Measurements from ENCODE around the gene HS6ST1.
A peak's percentile ranks its signal among the peaks of the same experiment; 100 is the strongest.
"Not testable (repeated sequence)": the region's sequence is repeated elsewhere in the genome, so short reads cannot be mapped to it uniquely, and the experiment has no call there.

The HS6ST1 gene

GRCh38 chr2:128269990-128270671 is 48.5 kb downstream of the HS6ST1 start:
- no peak for DNase-seq

DNA sequence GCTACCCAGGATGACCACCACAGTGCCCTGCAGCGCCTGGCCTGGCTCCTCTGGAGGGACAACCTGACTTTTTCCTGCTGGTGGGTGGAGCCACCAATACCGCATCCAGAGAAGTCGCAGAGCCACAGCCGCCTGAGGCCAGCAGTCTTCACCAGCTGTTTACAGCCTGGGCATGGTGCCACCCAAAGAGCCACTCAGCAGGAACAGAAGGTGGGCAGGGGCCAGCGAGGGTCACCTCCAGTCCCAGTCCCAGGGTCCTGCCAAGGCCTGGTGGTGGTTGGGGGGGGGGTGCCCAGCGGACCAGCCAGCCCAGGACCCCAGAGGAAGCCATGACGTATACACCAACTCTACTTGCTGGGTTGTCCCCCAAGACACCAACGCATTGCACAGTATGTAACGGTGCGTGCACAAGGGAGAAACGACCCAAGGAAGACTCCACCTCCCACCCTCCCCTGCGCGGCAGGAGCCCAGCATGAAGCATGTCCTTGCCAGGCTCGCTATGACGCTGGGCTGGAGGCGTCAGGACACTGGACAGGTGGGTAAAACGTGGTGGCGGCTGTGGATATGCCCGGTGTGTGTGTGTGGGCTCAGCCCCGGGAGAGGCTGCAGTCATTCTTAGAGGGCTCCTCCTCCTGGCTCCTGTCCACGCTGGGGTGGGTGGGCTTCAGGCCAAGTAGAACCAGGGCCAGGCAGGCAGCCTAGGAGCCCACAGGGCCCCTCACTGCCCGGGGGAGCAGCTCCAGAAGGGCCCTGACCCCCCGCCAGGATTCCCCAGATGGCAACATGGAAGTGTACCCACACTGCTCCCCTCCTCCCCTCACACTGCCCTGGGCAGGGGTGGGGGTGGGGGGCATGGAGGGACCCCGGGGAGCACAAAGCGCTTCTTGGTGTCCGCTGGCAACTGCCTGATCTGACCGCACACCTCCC is 49.3 kb downstream of the HS6ST1 start:
- peak in 6 of 58 donors; percentile 28 to 67 (median 44) for DNase-seq

- not testable (repeated sequence) for DNase-seq
Observed at GRCh38 chr2:128268611-128269010, 50.1 kb downstream of the HS6ST1 start.

GRCh38 chr2:128268145-128268544 is 50.5 kb downstream of the HS6ST1 start:
- DNase-seq, result not testable (repeated sequence)

DNA sequence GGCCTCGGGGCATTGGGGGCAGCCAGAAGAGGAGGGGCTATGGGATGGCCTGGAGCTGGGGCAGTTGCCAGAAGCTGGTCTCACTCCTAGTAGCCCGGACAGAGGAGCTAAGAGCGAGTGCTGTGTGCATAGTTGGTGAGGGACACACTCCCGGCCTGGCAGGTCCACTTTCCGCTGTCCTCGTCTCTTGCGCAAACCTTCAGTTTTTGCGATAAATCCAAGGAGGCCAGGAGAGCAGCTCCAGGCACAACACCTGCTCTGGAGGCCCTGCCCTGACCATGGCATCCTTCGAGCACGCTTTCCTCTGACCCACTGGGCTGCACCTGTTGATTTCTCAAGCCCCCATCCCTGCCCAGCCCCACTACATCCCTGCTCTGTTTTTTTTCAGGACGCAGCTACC is 51.0 kb downstream of the HS6ST1 start:
- DNase-seq, result not testable (repeated sequence)

DNA sequence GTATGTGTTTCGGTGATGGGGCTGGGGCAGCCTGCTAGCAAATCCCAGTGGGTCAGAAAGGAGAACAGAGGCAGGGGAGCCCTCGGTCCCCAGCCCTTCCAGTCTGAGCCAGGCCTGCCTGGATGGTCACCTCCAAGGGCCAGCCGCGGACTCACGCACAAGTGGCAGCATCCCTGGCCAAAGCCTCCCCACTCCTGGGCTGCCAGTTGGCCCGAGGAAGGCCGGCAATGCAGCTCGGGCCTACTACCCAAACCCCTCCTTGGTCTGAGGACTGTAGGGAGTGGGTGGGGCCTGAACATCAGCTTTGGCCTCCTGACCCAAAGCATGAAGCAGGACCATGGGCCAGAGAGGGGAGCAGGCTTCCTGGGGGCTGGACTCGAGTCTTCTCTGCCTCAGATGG is 51.5 kb downstream of the HS6ST1 start:
- DNase-seq, result not testable (repeated sequence)

DNA sequence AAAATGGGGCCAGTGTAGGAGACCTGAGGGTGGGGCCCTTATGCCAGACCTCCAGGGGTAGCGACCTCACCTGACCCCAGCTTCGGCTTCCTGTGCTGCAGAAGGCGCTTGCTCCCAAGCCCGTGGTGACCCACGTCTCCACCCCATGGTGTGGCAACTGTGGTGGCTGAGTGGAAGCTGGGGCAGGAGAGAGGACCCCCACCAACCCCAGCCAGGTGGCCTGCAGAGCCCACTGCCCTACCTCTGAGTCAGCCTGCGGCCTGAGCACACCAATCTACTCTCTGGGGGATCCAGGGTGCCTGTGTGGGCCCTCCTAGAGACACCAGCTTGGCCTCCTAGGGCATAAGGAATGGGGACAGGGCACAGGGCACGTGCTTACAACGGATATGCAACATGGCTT is 52.2 kb downstream of the HS6ST1 start:
- DNase-seq, result not testable (repeated sequence)

- DNase-seq, result not testable (repeated sequence)
Observed at GRCh38 chr2:128265608-128265993, 53.1 kb downstream of the HS6ST1 start.

GRCh38 chr2:128264881-128265607 is 53.6 kb downstream of the HS6ST1 start:
- no peak for DNase-seq

GRCh38 chr2:128263902-128264331 is 54.8 kb downstream of the HS6ST1 start:
- no peak for DNase-seq

GRCh38 chr2:128262315-128263253 is 56.1 kb downstream of the HS6ST1 start:
- no peak for DNase-seq

- DNase-seq, result no peak
Observed at GRCh38 chr2:128261245-128262128, 57.2 kb downstream of the HS6ST1 start.

DNA sequence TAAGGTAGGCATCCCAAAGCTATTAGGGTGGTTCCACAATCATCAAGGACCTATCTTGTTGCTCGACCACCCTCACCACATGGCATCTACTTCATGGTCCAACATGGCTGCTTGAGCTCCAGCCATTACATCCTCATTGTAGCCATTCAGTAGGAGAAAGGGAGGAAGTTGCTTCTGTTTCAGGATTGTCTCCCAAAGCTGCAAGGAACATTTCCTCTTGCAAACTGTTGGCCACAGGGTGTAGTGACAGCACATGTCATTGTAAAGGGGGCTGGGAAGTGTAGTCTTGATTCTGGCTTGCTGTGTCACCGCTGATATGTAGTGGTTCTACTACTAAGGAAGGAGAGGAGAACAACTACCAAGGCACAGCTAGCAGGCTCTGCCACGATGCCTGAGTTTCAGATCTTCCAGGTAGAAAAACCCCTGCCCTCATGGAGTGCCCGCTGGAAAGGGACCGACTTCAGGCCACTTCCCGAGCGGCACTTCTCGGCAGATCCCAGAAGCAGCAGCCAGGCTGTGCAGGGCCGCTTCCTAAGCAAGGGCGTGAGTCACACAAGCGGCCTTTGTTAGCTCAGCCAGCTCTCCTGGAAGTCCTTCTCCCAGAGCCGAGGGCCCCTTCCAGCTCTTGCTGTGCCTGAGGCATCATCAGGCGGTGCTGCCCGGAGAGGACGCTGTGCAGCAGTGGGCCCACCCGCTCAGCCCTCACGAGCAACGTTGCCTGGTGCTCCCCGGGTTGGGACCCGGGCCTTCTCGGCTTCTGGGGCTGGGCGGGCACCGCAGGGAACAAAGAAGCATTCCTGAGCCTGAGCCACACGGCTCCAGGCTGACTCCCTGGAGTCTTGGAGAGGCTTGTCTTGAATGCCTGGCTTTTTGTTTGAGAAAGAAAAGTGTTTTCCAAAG is 58.2 kb downstream of the HS6ST1 start:
- DNase-seq, result peak in 53 of 58 donors; percentile 35 to 91 (median 71)

DNA sequence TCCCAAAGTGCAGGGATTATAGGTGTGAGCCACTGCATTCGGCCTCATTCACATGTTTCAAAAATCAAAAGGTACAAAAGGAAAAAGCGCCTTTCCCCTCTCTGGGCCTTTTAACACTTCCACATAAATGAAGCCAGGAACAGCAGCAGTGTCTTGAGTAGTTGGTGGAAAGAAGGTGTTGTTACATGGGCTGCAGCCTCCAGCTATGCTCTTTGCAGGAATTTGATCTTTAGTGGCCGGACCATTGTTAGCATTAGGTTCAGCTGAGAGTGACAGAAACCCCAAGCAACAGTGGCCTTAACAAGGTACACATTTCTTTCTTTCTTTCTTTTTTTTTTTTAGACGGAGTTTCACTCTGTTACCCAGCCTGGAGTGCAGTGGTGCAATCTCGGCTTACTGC is 59.1 kb downstream of the HS6ST1 start:
- DNase-seq, result no peak

DNA sequence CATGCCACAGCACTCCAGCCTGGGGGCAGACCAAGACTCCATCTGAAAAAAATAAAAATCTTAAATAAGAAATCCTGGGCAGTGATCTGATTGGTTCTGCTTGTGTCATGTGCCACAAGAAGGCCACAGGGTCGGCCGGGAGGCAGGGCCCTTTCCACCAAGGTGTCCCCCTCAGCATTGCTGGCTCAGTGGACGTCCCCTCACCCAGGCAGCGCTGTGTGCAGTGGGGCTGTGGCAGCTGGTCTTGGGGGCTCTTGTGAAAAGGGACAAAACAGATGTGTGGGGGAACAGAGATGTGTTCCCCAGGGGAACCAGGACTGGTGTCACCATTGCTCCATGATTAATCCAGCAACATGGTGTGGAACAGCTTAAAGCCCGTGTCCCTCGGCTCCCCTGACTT is 60.5 kb downstream of the HS6ST1 start:
- DNase-seq, result no peak

DNA sequence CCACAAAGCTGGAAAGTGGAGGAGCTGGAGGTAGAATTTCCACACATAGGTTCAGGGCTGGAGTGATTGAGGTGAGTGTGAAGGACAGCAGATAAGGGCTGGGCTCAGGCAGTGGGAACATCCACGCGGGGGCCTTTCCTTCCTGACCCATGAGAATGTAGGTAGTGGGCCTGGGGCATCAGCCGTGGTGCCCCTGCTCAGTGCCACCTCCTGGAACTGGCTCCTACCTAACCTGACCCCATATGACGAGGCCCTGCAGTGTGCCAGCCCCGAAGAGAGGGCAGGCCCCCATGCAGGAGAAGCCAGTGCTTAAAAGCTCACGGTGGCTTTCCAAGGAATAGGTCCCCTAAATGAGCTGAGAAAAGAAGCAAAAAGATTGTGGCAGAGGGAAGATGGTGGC is 66.2 kb downstream of the HS6ST1 start:
- no peak for DNase-seq

GRCh38 chr2:128252086-128252485 is 66.6 kb downstream of the HS6ST1 start:
- not testable (repeated sequence) for DNase-seq
